HG02973 (cell line): Measurements from ENCODE around the gene NFAM1.

Experiments used
- ATAC-seq: cut with Tn5 transposase; IDR thresholded peaks from one replicate; pipeline ENCODE4 v1.9.1; 2021; ENCODE audit warnings: moderate library complexity; ENCODE audit not compliant: unreplicated experiment

NFAM1 gene

DNA sequence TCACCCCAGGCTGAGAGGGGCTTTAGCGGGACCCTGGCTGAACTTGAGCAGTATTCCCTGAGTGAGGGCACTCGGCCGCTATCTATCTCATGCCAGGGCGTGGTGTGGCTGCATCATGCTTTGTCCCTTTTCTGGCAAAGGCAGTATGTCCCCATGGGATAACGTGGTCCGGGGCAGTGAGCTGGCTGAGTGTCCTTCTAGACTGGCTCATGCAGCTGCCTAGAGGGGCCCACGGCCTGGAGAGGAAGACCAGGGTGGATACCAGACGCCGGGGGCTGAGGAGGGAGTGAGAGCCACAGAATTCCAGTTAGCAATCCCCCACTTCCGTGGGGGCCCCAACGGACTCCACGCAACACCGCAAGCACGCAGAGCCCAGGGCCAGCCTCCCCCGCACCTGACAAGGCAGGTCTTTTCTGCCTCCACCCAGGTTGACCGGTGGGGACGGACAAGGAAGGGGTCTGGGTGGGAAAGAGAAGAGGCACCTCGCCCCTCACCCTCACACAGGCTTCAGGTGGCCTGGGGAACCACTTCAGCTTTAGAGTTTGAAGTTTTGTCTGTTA is 15.5 kb downstream of the NFAM1 start:
- ATAC-seq = no peak

DNA sequence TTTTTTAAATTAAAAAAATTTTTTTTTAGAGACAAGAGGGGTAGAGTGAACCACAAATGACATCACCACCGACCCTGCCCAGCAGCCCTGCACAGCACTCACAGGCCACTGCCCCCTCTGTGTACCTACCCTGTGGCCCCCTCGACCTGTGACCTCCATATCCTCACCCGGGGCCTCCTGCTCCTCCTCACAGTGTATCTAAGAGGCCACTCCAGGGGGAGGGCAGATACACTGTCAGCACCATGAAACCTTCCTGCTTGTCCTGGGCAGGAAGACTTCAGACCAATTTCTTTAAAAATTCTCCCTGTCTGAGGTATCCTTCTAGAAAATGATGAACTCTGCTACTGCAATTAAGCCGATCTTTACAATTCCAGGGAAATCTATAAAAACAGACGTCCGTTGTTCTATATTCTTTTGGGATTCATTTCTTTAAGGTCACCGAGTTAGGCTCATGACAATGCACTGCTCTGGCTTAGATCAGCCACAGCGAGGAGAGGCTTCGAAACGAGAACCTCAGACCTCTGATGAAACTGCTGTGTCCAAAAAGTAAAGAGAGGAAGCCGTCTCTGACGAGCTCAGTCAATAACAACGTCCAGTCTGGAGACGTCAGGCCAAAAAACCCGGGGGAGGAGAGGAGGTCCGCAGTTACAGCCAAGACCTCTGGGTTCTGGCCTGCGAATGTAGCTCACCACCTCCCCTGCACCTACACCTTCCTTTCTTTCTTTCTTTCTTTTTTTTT is 17.5 kb downstream of the NFAM1 start:
- no peak for ATAC-seq

DNA sequence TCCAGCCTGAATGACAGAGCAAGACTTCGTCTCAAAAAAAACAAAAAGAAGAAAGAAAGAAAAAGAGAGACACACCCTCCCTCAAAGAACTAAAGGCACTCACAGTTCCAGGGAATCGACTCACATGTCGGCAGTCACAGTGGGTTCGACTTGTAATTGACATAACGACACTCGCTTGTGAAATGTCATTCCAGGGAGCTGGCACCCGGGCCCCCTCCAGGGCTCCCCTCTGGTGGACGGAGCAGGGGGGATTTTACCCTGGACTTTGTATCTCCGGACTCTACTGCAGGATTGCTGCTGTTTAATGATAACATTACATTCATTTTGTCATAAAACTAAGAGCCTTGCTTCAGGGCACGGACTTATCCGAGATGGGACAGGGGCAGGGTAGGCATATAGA is 18.2 kb downstream of the NFAM1 start:
- no peak for ATAC-seq

DNA sequence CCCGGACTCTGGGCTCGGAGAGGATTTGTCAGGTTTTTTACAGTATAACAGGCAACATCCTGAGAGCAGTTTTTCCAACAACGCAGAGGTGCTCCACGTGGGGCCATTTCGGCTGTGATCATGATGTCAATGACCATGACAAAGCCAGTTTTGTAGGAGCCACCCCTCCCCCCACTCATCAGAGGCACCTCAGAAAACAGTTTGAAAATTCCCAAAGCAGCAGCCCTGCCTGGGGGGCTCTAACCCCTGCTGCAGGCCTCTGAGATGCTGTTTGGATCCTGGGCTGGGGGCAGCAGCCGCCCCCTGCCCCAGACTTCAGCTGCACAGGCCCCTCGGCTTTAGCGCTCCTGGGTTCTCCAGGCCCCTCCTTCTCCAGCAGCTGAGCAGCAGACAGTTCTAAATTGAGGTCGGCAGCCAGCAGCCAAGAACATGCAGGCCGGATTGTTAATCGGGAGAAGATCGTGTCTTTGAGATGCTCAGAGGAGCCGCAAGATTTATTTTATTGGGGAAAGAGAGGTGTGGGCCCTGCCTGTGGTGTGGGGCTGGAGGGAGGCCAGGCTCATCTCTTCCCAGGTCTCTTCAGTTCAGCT is 19.4 kb downstream of the NFAM1 start:
- ATAC-seq = no peak

DNA sequence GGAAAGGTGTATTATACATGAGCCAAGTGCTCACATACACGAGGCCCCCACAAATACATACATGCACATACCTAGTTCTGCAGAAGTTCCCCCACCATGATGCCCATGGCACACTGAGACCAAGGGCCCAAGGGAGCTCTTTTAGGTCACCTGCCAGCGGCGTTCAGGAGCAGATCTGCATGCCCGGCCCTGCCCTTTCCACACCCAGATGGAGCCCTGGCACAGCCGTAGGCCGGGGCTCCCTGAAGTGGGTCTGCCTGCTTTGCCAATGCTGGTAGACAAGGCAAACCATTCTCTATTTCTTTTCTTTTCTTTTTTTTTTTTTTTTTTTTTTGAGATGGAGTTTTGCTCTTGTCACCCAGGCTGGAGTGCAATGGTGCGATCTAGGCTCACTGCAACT is 21.5 kb downstream of the NFAM1 start:
- ATAC-seq = no peak

DNA sequence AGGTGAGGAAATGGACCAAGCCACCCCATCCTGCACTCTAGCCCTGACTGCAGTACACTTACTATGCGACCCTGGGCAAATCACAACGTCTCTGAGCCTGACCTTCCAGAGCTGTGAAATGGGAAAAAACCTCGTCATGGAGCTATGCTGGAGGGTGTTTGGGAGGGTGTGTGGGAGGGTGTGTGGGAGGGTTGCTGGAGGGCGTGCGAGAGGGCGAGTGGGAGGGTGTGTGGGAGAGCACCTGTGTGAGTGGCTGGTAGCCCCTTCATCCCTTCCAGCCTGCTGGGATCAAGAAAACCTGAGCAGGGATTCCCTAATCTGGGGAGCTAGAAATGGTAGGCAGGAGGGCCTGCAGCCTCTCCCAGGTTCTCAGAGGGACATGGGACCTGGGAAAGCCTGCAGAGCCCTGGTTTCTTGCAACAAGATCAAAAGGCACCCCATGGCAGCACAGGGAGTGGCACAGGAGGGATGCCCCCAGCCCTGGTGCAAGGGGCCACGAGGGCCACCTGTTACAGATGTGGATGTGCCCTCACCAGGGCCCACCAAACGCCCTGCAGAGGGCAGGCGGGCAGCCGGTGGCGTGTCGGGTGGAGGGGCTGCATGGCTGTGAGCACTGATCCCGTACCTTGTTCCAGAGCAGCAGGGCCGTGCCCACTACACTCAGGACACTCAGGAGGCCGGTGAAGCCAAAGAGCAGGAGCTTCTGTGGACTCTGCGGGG is 23.2 kb downstream of the NFAM1 start:
- ATAC-seq = no peak

DNA sequence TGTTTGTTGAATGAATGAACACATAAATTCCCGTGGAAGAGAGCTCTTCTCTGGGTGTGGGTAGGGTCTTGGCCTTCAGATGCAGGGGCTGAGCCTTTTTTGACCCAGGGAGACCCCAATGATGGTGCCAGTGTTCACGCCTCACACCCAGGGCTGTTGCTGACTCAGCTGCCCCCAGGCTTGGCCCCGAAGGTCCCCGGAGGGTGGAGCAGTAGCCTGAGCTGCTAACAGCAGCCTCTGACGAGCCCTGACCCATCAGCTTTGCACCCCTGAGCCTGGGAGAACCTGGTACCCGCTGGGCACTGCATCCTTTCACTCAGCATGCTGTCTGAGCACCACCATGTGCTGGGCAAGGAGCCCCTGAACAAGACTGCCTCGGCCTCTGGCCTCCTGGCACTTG is 23.9 kb downstream of the NFAM1 start:
- ATAC-seq = no peak

DNA sequence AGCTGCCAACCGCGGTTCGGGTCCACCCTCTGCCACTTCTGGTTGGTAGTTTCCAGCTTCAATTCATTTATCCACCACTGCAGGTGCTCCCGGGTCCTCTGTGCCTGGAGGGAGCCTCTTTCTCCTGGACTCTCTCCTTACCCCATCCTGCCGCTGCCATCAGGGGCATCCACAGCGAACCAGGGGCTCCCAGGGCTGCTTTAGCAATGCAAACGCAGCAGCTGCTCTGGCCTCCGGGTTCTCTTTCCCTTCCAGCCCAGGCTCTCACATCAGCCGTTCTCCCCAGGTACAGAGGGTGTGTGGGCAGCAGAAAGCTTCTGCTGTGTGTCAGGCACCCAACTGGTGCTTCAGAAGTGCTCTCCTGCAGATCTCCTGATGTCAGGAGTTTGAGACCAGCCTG is 27.9 kb downstream of the NFAM1 start:
- ATAC-seq = no peak

DNA sequence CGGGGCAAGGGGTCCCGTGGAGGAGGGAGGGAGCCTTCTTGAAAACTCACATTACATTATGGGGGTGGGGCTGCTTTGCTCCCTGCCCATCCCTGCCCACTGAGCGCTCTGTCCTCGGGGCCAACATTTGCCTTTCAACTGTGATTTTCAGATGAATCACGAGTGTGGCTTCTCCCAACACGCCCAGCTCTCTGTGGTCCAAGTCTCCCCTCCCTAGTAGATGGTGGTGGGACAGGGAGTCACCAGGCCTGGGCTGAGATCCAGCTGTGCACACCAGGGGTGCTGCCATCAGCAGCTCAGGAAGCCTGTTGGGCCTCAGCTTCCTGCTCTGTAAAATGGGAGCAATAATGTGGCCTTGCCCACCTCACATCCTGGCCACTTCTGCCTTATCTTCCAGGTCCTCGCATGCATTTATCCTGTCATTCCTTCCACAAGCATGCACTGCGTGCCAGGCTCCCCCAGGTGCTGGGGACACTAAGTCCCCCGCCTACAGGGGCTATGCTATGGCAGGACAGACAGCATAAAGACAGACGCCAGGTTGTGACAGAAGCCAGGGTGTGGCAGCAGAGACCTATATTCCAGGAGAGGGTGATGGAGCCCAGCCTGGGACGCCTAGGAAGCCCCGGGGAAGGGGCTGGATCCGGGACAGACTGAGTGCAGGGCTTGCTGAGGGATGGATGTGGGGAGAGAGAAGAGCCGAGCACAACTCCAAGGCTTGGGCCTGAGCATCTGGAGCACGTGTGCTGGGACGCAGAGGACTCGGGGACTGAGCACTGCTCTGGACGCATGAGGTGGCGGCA is 30.5 kb downstream of the NFAM1 start:
- no peak for ATAC-seq

DNA sequence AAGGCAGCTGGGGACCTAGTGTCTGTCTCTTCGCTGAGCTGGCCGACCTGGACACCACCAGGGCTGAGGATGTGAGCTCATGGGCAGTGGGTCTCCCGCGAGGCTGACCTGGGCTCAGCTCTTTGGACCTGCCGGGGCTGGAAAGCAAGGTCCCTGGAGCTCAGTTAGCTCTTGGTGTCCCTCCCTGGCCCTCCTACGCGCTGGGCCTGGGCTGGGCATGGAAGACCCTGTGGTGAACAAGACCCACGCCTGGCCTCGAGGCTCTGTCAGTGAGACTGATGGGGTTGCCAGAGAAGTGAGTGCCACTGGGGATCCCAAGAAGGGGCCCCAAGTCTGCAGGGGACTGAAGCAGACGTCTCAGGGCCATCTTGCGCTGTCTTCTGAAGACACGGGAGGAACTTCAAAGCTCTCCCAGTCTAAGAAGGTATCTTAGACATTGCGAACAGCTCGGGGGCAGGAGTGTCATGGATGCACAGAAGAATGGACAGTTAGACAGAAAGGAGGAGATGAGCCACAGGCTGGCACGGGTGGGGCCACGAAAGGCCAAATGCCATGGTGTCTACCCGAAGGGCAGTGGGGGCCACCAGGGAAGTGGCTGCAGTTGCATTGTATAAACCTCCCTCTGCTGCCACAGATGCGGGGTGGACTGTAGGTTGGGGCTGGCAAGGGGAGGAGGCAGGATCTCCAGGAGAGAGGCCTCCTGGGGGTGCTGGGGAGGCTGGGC is 31.2 kb downstream of the NFAM1 start:
- ATAC-seq = no peak

DNA sequence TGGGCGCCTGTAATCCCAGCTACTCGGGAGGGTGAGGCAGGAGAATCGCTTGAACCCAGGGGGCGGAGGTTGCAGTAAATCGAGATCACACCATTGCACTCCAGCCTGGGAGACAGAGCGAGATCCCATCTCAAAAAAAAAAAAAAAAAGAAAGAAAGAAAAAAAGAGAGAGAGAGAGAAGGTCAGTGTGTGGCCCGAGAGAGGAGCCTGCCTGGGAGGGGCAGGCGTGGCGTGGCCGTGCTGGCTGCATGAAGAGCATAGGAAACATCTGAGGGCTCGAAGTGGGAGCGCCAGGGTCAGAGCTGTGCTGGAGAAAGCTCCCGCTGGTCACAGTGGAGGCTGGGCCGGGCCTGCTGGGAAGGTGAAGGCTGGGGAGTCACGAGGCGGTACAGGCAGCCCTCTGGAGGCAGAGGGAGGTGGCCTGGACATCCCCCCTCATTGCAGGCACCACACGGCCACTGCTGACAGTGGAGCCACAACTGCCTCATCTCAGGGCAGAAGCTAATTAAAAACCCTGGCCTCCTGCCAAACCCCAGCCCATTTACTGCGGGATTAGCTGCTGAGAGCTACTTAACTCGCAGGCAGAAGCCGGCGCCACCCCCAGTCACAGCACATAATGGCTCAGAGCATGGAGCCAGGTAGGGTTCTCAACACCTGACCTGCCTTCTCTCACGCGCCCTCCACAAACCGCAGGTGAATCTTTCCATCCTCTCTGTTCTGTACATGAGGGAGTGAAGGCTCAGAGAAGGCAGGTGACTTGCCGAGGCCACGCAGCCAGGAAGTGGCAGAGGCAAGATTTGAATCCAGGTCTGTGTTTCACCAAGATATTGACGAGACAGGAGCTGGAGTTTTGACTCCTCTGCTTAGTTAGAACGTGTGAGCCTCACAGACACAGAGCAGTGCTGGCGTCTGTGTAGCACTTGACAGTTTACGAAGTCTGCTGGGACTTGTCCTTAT is 32.6 kb downstream of the NFAM1 start:
- no peak for ATAC-seq

DNA sequence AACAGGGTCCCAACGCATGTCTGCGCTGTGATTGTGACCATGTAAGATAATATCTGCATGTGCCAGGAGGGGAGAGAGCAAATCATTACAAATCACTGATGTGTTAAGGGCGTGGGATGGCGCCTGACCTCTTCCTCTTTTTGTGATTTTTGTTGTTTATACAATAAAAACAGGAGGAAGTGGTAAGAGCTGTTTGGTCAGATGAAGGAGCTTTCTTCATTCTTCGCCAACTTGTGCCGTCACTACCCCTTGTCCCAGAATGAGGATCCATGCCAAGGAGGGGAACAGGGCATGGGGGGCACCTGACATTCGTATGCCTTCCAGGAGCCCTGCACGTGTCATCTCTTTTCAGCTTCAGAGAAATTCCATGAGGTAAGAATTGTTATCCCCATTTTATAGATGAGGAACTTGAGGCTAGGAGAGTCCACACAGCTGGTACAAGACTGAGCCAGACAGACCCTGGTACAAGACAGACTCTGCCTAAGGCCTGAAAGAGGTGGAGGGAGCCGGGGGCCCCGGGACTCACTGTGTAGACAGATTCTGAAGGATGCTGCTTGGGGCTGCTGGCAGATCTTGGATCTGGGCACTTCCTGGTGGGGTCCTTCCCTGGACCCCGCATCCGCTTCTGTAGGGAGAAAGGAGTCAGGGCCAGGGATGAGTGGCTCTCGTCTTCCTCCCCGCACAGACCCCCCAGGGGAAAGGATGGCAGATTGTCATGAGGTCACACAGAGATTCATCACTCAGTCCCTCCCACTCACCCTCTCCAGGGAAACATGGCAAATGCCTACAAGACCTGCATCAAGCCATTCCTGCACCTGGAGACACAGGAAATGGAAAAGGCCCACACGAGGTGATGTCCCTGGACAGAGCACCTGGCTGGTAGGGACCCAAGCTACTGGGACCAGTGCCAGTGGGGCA is 34.6 kb downstream of the NFAM1 start:
- peak; percentile 59 for ATAC-seq

DNA sequence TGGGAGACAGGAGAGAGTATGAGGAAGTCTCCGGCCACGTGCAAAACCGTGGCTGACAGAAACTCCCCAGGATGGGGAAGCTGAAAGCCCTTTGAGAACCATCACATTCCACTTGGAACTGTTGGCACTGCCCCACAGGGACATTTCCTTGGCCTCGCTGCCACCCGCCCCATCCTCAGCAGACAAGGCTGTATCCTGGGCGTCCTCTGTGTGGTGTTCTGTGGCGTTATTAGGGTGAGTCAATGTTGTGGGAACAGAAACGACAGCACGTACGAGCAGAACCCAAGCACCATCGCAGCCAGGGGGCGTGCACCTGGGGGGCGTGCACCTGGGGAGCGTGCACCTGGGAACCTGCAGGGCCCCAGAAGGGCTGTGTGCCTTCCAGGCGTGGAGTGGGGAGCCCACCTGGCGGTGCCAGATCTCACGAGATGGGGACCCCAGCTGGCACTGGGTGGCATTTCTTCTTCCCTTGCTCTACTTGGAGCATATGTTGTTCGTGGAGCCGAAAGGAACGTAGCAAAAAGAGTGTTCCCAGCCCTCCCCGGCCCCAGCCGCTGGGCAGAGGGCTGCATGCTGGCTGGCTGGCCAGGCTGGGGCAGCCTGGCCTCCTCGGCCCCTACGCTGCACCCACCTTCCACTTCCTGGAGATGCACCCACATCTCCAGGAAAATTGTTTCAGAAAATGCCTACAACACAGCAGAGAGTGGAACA is 35.4 kb downstream of the NFAM1 start:
- ATAC-seq = peak; percentile 36

DNA sequence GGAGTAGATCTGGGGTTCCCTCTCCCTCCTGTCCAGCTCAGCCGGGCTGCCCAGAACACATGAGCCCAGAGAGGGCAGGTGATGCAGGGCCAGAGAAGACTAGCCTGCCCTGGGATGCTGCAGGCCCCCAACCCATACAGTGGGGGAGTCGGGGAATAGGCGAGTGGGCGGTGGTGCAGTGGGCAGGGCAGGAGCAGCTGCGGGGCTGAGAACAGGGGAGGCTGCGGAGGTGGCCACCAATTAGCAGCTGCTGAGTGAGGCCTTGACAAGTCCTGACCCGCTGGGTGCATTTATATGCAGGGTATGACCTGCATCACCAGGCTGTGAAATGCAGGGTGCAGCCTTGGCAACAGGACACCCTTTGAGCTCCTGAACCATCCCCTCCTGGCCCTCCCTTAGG is 43.1 kb downstream of the NFAM1 start:
- no peak for ATAC-seq

DNA sequence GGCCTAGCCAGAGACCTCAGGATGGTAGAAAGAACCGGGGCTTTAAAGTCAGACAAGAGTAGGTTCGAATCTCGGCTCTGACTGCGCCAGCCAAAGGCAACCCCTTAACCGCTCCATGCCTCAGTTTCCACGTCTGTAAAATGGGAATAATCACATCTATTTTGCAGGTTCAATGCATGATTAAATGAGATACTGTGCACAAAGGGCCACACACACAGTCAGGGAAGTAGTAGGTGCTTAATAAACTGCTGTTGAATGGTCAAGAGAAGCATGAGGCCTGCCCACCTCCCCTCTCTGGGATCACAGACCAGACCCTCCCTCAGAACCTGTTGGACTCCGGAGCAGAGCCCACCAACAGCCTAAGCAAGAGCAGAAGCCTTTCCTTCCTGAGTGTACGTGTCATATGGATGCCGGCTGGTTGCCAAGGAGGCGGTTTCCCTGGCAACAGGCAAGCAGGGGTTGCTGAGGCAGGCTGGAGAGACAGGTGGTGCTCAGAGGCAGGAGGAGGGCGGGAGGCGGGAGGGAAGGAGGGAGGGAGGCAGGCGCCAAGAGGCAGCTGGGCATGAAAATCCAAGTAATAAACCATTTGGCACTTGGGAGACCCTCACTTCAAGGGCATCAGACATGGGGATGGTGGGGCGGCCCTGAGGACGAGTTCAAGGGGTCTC is 43.9 kb downstream of the NFAM1 start:
- no peak for ATAC-seq

DNA sequence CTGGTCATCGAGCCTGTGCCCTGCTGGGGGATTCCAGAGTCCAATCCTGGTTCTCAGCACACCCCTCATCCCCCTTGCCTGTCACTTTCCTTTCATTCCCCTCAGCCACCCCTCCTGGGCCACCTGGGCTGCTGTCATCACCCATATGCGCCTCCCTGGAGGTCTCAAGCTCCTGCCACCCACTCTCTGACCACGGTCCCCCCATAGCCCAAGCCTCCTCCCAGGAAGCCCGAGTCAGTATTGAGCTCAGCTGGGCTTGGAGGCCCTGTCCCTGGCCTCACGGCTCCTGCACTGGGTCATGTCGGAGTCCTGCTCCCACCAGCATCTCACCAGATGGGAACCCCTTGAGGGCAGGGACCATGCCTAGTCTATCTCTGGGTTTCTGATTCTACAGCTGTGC is 44.6 kb downstream of the NFAM1 start:
- ATAC-seq = no peak

DNA sequence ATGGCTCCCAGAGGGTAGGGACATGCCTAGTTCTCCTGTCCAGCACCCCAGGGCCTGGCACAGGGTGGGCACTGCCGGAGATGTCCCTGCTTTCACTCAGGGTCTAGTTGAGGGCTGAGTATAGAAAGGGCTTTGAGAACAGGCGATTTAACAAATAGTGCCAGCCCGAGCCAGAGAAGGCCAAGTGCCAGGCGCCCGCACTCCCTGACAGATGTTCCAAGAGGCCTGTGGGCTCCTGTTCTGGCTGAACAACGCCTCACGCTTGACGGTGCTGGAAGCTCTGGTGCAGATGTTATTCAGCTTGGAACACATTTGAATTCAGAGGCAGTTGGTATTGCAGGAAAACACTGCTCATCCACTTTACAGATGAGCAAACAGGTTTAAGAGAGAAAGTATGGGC is 46.5 kb downstream of the NFAM1 start:
- ATAC-seq = no peak
